ENCODE data around the gene CFAP20DC. TPM values are rescaled to one million over a fixed set of nuclear protein-coding genes. Genes with fewer than 3 reads are reported as not detected.

Gene CFAP20DC
- polyA plus RNA-seq, 2 of the 4 experiments (the other 2 are of a cell fraction), result 2.5 to 6.0 TPM

- FAIRE-seq (no peak), DNase-seq (ENCODE audit: low read depth in 1 of 2, low spot score in 1 of 2) (no peak)
- POLR2A ChIA-PET, result no interaction called here
Measured at GRCh38 chr3:59046839-59047238, 3.0 kb downstream of the CFAP20DC start.

GRCh38 chr3:59043391-59043790, 6.4 kb downstream of the CFAP20DC start:
- ChIA-PET POLR2A (no interaction called here), CTCF (interaction anchor here (0.6 to 1.5 kb wide), 2 partner anchors 9 to 981 kb away, joined by 3 to 4 read pairs; no protein-coding TSS in a partner anchor)
- Histone ChIP-seq H3K4me3 (no peak overlapping the region), H3K27ac (no peak overlapping the region), H3K4me1 (no peaks in the 10 kb centered on the region), H3K9me3 (no peaks in the 10 kb centered on the region), H3K4me2 (no peak overlapping the region)
- ATAC-seq (no peak), DNase-seq (ENCODE audit: low read depth in 1 of 2, low spot score in 1 of 2) (no peak), FAIRE-seq (no peak)
- 98% methylated on average over 2 of the region's 2 CpGs for WGBS (ENCODE audit: missing lambda C conversion rate)
- TF ChIP-seq EHF (CRISPR knock-in tag; IDR thresholded peaks at IDR 0.05), result no peak
- TF ChIP-seq HOXB13 (CRISPR knock-in tag; IDR thresholded peaks at IDR 0.05; ENCODE audit: low read depth), result no peak
- TF ChIP-seq CHD4 (IDR thresholded peaks at IDR 0.05; ENCODE audit: borderline replicate concordance), result no peak
- TF ChIP-seq TFCP2L1 (CRISPR knock-in tag; IDR thresholded peaks at IDR 0.05), result no peak
- TF ChIP-seq KDM1A (IDR thresholded peaks at IDR 0.05; ENCODE audit: low read depth), result no peak
- TF ChIP-seq ZFP36 (IDR thresholded peaks at IDR 0.05; ENCODE audit: borderline replicate concordance, partially characterized antibody), result no peak
- TF ChIP-seq CBX2 (IDR thresholded peaks at IDR 0.05; ENCODE audit: borderline replicate concordance, low read depth), result no peak
- TF ChIP-seq BCL3 (IDR thresholded peaks at IDR 0.05), result no peak

More at GRCh38 chr3:59046839-59047238, 3.0 kb downstream of the CFAP20DC start:
- TF ChIP-seq HDAC2 (IDR thresholded peaks at IDR 0.05) (no peak), HOXB13 (CRISPR knock-in tag; IDR thresholded peaks at IDR 0.05; ENCODE audit: low read depth) (no peak)
- Histone ChIP-seq H3K4me3 (no peak overlapping the region), H3K9me3 (no peaks in the 10 kb centered on the region), H3K4me1 (peaks cover 11% of the 10 kb centered on the region; the same call in 2 of the 3 replicates), H3K4me2 (no peak overlapping the region), H3K27ac (no peak overlapping the region)
- WGBS (ENCODE audit: missing lambda C conversion rate), result 94% methylated on average over 2 of the region's 2 CpGs
- ATAC-seq, result no peak
- CTCF ChIA-PET, result no interaction called here

- ATAC-seq, result no peak
- Histone ChIP-seq H3K27ac (no peak overlapping the region), H3K4me3 (no peak overlapping the region), H3K4me1 (no peaks in the 10 kb centered on the region), H3K4me2 (no peak overlapping the region), H3K9me3 (no peaks in the 10 kb centered on the region)
- CTCF ChIA-PET, result no interaction called here
- no peak for DNase-seq (ENCODE audit: low read depth in 1 of 2, low spot score in 1 of 2)
- no peak for FAIRE-seq
- TF ChIP-seq CBX8 (IDR thresholded peaks at IDR 0.05) (no peak), FOSL2 (IDR thresholded peaks at IDR 0.05) (no peak), FOSL2 (CRISPR knock-in tag; IDR thresholded peaks at IDR 0.05) (no peak), RNF2 (IDR thresholded peaks at IDR 0.05; ENCODE audit: borderline replicate concordance, low read depth) (no peak), EP300 (IDR thresholded peaks at IDR 0.05) (no peak), EHMT2 (IDR thresholded peaks at IDR 0.05; ENCODE audit: low read depth) (no peak), RCOR1 (IDR thresholded peaks at IDR 0.05; ENCODE audit: low read depth, low read length) (no peak)
- POLR2A ChIA-PET, result no interaction called here
Measured at GRCh38 chr3:59040902-59041301, 8.9 kb downstream of the CFAP20DC start.

- no peak for DNase-seq (ENCODE audit: low read depth in 1 of 2, low spot score in 1 of 2)
- Histone ChIP-seq H3K4me1 (no peaks in the 10 kb centered on the region), H3K9me3 (no peaks in the 10 kb centered on the region), H3K4me2 (no peak overlapping the region), H3K4me3 (no peak overlapping the region), H3K27ac (no peak overlapping the region)
- ChIA-PET CTCF (interaction anchor here (1.5 kb wide), 1 partner anchor 8 kb away, joined by 4 read pairs; no protein-coding TSS in a partner anchor), POLR2A (no interaction called here)
- FAIRE-seq, result no peak
- ATAC-seq, result no peak
- WGBS (ENCODE audit: missing lambda C conversion rate), result 69% methylated on average over 1 of the region's 1 CpG
- TF ChIP-seq NFE2L2 (conservative IDR thresholded peaks at IDR 0.05; ENCODE audit: low read length) (no peak), CBX8 (IDR thresholded peaks at IDR 0.05) (no peak), ZNF302 (CRISPR knock-in tag; IDR thresholded peaks at IDR 0.05) (no peak), RAD21 (conservative IDR thresholded peaks at IDR 0.05 in 1 of 2, IDR thresholded peaks at IDR 0.05 in 1 of 2) (no peak), NR3C1 (IDR thresholded peaks at IDR 0.05) (no peak), MYC (IDR thresholded peaks at IDR 0.05; ENCODE audit: borderline replicate concordance, low read length) (no peak), RARB (CRISPR knock-in tag; IDR thresholded peaks at IDR 0.05) (no peak), RNF2 (IDR thresholded peaks at IDR 0.05; ENCODE audit: borderline replicate concordance, low read depth) (no peak), GATA3 (IDR thresholded peaks at IDR 0.05; ENCODE audit: borderline replicate concordance) (no peak), BCL3 (IDR thresholded peaks at IDR 0.05) (no peak), USF2 (IDR thresholded peaks at IDR 0.05) (no peak), HEYL (CRISPR knock-in tag; IDR thresholded peaks at IDR 0.05) (no peak), RCOR1 (IDR thresholded peaks at IDR 0.05; ENCODE audit: low read depth, low read length) (no peak), TP53 (CRISPR knock-in tag; IDR thresholded peaks at IDR 0.05) (no peak), ZFP36 (IDR thresholded peaks at IDR 0.05; ENCODE audit: borderline replicate concordance, partially characterized antibody) (no peak)
Measured at GRCh38 chr3:59027607-59028006, 22.2 kb downstream of the CFAP20DC start.

Measured in A549 (cell line).